ENCODE data around the gene NFATC1.
A peak's percentile ranks its signal among the peaks of the same experiment; 100 is the strongest.

Gene NFATC1

GRCh38 chr18:79452190-79452990, 56.7 kb downstream of the NFATC1 start:
- H3K9ac ChIP-seq (ENCODE audit: low read length) = no peak overlapping the region; the same call in 1 of the 2 replicates
- TF ChIP-seq EZH2 (IDR thresholded peaks at IDR 0.05; ENCODE audit: borderline replicate concordance, low read length) (no peak), CTCF (IDR thresholded peaks at IDR 0.05; ENCODE audit: low read length) (no peak)
- no peak overlapping the region for H3K4me2 ChIP-seq (ENCODE audit: low read length)
- H4K20me1 ChIP-seq (ENCODE audit: insufficient read depth, low read length) = no peaks in the 10 kb centered on the region
- H3K9me3 ChIP-seq (ENCODE audit: low read length) = no peaks in the 10 kb centered on the region
- H3K79me2 ChIP-seq (ENCODE audit: insufficient read depth, low read length) = no peaks in the 10 kb centered on the region
- peak overlapping the region; percentile 89 for H3K27ac ChIP-seq (ENCODE audit: low read depth, low read length, poor library complexity, severe bottlenecking)
- H2AFZ ChIP-seq (ENCODE audit: low read length) = no peak overlapping the region
- H3F3A ChIP-seq (ENCODE audit: insufficient read depth, low read length) = no peaks in the 10 kb centered on the region
- peaks cover 26% of the 10 kb centered on the region for H3K4me1 ChIP-seq (ENCODE audit: insufficient read depth, low read length, severe bottlenecking)
- no peaks in the 10 kb centered on the region for H3K27me3 ChIP-seq (ENCODE audit: insufficient read depth, low read length)
- H3K4me3 ChIP-seq (ENCODE audit: low read depth, low read length, poor library complexity, severe bottlenecking) = no peak overlapping the region
- no peaks in the 10 kb centered on the region for H3K9me2 ChIP-seq (ENCODE audit: low read depth, low read length)
- H3K36me3 ChIP-seq (ENCODE audit: insufficient read depth, low read length) = peaks cover 97% of the 10 kb centered on the region

- H3K9me3 ChIP-seq (ENCODE audit: low read length) = no peaks in the 10 kb centered on the region
- H3K27ac ChIP-seq (ENCODE audit: low read depth, low read length, poor library complexity, severe bottlenecking) = peak overlapping the region; percentile 89
- H3K9me2 ChIP-seq (ENCODE audit: low read depth, low read length) = no peaks in the 10 kb centered on the region
- H3K79me2 ChIP-seq (ENCODE audit: insufficient read depth, low read length) = no peaks in the 10 kb centered on the region
- no peaks in the 10 kb centered on the region for H4K20me1 ChIP-seq (ENCODE audit: insufficient read depth, low read length)
- no peak overlapping the region for H3K4me3 ChIP-seq (ENCODE audit: low read depth, low read length, poor library complexity, severe bottlenecking)
- H3K27me3 ChIP-seq (ENCODE audit: insufficient read depth, low read length) = no peaks in the 10 kb centered on the region
- H3K36me3 ChIP-seq (ENCODE audit: insufficient read depth, low read length) = peaks cover 97% of the 10 kb centered on the region
- no peak overlapping the region for H3K4me2 ChIP-seq (ENCODE audit: low read length)
- H2AFZ ChIP-seq (ENCODE audit: low read length) = no peak overlapping the region
- no peaks in the 10 kb centered on the region for H3F3A ChIP-seq (ENCODE audit: insufficient read depth, low read length)
- TF ChIP-seq EZH2 (IDR thresholded peaks at IDR 0.05; ENCODE audit: borderline replicate concordance, low read length) = no peak
- no peak for TF ChIP-seq CTCF (IDR thresholded peaks at IDR 0.05; ENCODE audit: low read length)
- peak overlapping the region; percentile 32; the same call in 1 of the 2 replicates for H3K9ac ChIP-seq (ENCODE audit: low read length)
- peaks cover 26% of the 10 kb centered on the region for H3K4me1 ChIP-seq (ENCODE audit: insufficient read depth, low read length, severe bottlenecking)
These were observed 57.4 kb downstream of the NFATC1 start for GRCh38 chr18:79452991-79453645.

- H3K4me3 ChIP-seq (ENCODE audit: low read depth, low read length, poor library complexity, severe bottlenecking) = no peak overlapping the region
- H3K9ac ChIP-seq (ENCODE audit: low read length) = peak overlapping the region; percentile 32; the same call in 1 of the 2 replicates
- no peaks in the 10 kb centered on the region for H3K27me3 ChIP-seq (ENCODE audit: insufficient read depth, low read length)
- peaks cover 31% of the 10 kb centered on the region for H3K4me1 ChIP-seq (ENCODE audit: insufficient read depth, low read length, severe bottlenecking)
- H3F3A ChIP-seq (ENCODE audit: insufficient read depth, low read length) = no peaks in the 10 kb centered on the region
- no peak overlapping the region for H2AFZ ChIP-seq (ENCODE audit: low read length)
- H3K4me2 ChIP-seq (ENCODE audit: low read length) = no peak overlapping the region
- H3K27ac ChIP-seq (ENCODE audit: low read depth, low read length, poor library complexity, severe bottlenecking) = peak overlapping the region; percentile 89
- H3K36me3 ChIP-seq (ENCODE audit: insufficient read depth, low read length) = peaks cover 91% of the 10 kb centered on the region
- H3K79me2 ChIP-seq (ENCODE audit: insufficient read depth, low read length) = no peaks in the 10 kb centered on the region
- no peak for TF ChIP-seq CTCF (IDR thresholded peaks at IDR 0.05; ENCODE audit: low read length)
- no peak for TF ChIP-seq EZH2 (IDR thresholded peaks at IDR 0.05; ENCODE audit: borderline replicate concordance, low read length)
- H4K20me1 ChIP-seq (ENCODE audit: insufficient read depth, low read length) = no peaks in the 10 kb centered on the region
- no peaks in the 10 kb centered on the region for H3K9me3 ChIP-seq (ENCODE audit: low read length)
- H3K9me2 ChIP-seq (ENCODE audit: low read depth, low read length) = no peaks in the 10 kb centered on the region
These were observed 58.3 kb downstream of the NFATC1 start for GRCh38 chr18:79453816-79454735.
